H1 (cell line): ENCODE measurements around the gene GGT7. TPM values are rescaled to one million over a fixed set of nuclear protein-coding genes. Genes with fewer than 3 reads are reported as not detected.

Source experiments
- CBX8 ChIP-seq: fragments of 300-800, 300-1000 bp; sonication (generic); IDR thresholded peaks from 2 replicates; pipeline ENCODE4 v1.7.1; 2016; ENCODE audit warnings: low read depth, low read length, borderline replicate concordance
- CHD7 ChIP-seq: fragments of 300-600 bp; sonication (generic); IDR thresholded peaks from 2 replicates; pipeline ENCODE4 v1.7.1; 2012; ENCODE audit warnings: low read length, moderate library complexity, mild to moderate bottlenecking, inconsistent platforms; ENCODE audit not compliant: insufficient replicate concordance
- NRF1 ChIP-seq: IDR thresholded peaks from 2 replicates; pipeline ENCODE4 v1.6.1; 2011; ENCODE audit warnings: mild to moderate bottlenecking, low read depth, low read length, improper control_type of control experiment
- PHF8 ChIP-seq: fragments of 200-600 bp; sonication (generic); conservative IDR thresholded peaks from 2 replicates; pipeline ENCODE4 v1.7.1; 2012; ENCODE audit warnings: low read depth, mild to moderate bottlenecking, inconsistent platforms, low read length, moderate library complexity
- SP2 ChIP-seq: IDR thresholded peaks from 2 replicates; pipeline ENCODE4 v1.6.1; 2012; ENCODE audit warnings: mild to moderate bottlenecking, low read length, inconsistent platforms
- SP4 ChIP-seq: IDR thresholded peaks from 2 replicates; pipeline ENCODE4 v1.6.1; 2012; ENCODE audit warnings: low read length, inconsistent platforms
- polyA plus RNA-seq, 7 experiments: library from polyadenylated mRNA; depleted of rRNA in 3 of 7; stranded (reverse) in 5 of 7; unstranded in 2 of 7; fragments of >200 nt in 5 of 7; fragments of 200-250 nt in 2 of 7; gene quantifications; 1 replicate in 5 of 7; 2 replicates in 1 of 7; 4 replicates in 1 of 7; pipeline versions ENCODE4 v1.2.1 to v1.2.3, GENCODE V29; 2011 to 2013; ENCODE audit warnings: missing spikeins in 2 of 7, mixed read lengths in 2 of 7
- total RNA-seq: library from RNA; stranded (reverse); fragmentation: NEBNext Ultra II Directional; extraction: Animal tissue kit (Norgen Biotek cat#: 25700); gene quantifications from 2 replicates; pipeline ENCODE4 v1.2.1, GENCODE V29; 2021

GGT7 gene
- total and polyA plus RNA-seq, 2 of the 8 experiments (the other 6 are each of a cell fraction or from before 2014, with no cell fraction given): 20.2 to 25.5 TPM

- TF ChIP-seq CHD7 (no peak), CBX8 (no peak), PHF8 (no peak), SP4 (no peak), NRF1 (no peak), SP2 (no peak)
Observed at GRCh38 chr20:34849778-34850177, 22.9 kb downstream of the GGT7 start (continued).
